GM08714 (cell line): Measurements from ENCODE around the gene PRICKLE1.

Source experiments
- H3K4me3 ChIP-seq: fragments of 200-500 bp; sonication (Bioruptor generic); 2 replicates; pipeline ENCODE4 v1.5.1; 2014; ENCODE audit warnings: mild to moderate bottlenecking, low read length, inconsistent platforms
- ZNF274 ChIP-seq: IDR thresholded peaks from 2 replicates; pipeline ENCODE4 v1.6.1; 2012; ENCODE audit warnings: mild to moderate bottlenecking, low read depth, low read length

The PRICKLE1 gene

DNA sequence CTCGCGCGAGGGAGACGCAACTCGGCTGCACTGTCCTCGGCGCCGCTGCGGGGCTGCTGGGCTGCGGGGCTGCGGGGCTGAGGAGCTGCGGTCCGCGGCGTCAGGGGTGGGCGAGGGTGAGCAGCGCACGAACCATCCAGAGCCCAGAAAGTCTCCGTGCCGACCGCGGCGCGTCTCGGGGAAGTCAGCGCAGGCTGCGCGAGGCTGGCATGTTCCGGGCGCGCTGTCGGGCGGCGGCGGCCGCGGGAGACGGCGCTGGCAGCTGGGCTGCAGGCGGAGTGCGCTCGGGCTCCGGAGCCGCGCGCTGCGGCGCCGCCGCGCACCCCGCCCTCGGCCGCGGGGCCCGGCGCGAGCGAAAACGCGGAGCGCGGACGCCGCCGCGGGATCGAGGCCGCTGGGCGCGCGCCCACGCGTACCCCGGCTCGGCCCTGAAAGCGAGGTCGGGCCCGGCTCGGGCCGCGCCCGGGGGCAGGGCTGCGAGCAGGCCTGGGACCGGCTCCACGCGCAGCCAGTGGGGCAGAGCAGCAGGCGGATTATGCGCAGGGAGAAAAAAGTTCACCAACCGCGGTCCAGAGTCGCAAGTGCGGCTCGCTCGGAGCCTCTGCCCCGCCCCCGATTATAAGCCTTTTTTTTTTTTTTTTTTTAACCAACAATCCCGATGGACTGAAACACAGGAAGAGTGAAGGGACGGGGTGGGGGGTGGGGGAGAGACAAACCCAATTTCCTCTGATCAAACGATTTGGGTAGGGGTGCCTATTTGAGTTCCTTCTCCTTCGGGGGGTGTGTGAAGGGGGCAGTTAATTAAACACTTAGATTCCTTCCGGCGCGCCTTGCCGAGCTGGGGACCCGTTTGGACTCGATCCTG lies at the start of gene PRICKLE1:
Gene PRICKLE1 (minus strand): TSS at position 282 of the 865 bp plus-strand sequence. CDS start 117,230 bp downstream, outside the sequence.
- H3K4me3 ChIP-seq: peak within 1 kb of the TSS; percentile 57
- no peak for TF ChIP-seq ZNF274

DNA sequence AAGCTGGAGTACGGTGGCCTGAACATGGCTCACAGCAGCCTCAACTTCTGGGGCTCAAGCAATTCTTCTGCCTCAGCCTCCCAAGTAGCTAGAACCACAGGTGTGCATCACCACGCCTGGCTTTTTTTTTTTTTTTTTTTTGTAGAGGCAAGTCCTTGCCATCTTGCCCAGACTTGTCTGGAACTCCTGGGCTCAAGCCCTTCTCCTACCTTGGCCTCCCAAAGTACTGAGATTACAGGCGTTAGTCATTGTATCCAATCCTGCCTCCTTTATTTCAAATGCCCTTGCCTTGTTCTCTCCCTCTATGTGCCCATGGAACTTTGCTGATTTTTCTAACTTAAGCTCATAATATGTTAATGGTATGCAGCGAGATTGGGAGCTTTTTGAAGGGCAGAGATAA lies 49.2 kb upstream of the PRICKLE1 start:
- TF ChIP-seq ZNF274: no peak
- H3K4me3 ChIP-seq: no peak overlapping the region

DNA sequence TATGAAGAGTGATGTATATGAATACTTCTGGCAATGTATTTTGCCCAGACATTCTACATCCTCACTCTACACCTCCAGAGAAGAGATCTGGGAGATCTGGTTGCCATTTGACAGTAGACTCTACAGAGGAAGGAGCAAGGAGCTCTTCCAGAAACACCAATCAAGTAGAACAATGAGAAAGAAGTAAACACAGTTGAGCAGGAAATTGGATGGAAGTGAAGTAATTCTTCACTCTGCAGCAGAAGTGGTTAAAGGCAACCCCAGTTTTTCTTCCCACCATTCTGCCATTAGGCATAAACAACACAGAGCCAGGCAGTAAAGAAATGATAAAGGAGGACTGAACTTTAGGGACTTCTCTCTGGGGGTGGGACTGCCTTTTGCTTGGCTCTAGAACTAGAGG lies 48.5 kb upstream of the PRICKLE1 start:
- no peak for TF ChIP-seq ZNF274
- H3K4me3 ChIP-seq: no peak overlapping the region

DNA sequence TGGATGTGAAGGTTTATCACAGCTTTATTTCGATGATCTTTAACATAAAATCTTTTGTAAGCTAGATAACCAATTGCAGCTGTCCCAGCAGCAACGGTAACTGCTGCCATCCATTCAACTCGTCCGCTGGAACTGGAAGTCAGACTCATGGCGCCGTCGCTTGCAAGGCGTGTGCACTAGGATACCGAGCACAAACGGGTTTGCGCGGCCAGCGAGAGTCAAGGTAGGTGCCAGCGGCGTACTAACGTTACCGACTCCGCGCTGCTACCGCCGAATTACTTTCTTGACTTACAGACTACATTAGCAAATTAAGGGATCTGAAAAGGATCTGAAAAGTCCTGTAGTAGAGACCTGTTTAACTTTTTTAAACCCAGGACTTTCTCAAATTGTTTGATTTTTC lies 47.4 kb upstream of the PRICKLE1 start:
- no peak for TF ChIP-seq ZNF274
- no peak overlapping the region for H3K4me3 ChIP-seq

DNA sequence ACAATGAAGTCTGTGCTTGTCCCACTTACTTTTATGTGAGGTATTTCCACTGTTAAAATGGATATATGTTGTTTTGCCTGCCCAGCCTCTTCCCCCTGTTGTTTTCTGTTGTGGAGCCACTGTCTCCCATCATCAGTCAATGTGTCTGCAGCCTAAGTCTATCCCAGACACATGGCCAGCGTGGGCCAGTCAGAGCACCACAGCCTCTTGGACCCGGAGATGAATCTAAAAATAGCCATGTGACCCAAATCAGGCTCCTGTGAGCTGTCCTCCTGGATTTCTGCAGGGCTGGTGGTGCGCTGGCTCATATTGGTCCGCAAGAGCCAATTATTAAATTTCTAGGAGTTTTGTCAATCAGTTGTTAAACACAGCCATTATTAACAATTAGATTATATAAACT lies 44.0 kb upstream of the PRICKLE1 start:
- TF ChIP-seq ZNF274: no peak
- no peak overlapping the region for H3K4me3 ChIP-seq

DNA sequence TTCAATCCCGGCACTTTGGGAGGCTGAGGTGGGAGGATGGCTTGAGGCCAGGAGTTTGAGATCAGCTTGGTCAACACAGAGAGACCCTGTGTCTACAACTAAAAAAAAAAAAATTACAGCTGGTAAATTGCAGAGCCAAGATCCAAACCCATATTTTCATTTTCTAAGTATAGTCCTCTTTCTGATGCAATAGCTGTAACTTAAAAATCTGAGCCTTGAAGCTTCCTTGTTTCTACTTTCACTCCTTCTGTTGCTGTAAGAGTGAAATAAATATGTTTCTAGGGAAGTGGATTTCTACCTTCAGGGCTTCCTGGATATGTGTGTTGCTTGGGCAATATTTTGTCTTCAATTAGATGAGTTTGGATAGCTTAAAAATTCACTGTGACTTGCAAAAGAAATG lies 42.0 kb upstream of the PRICKLE1 start:
- no peak for TF ChIP-seq ZNF274
- H3K4me3 ChIP-seq: no peak overlapping the region

DNA sequence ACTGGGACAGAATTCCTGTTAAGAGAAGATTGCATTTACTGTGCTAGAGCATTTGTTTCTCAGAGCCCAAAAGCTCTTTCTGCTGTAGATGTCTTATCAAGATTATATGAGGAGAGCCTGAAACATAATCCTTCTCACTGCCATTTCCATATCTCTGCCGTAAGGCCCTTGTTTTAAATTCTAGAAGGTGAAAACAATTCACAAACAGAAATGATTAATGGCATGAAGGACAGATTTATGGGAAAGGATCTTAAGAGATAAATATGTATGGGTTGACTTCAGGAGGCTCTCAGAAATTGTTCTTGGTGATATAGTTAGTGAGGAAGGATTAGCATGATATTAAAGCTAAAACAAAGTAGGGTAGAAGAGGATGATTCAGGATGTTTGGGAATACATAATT lies 40.8 kb upstream of the PRICKLE1 start:
- no peak for TF ChIP-seq ZNF274
- H3K4me3 ChIP-seq: no peak overlapping the region

DNA sequence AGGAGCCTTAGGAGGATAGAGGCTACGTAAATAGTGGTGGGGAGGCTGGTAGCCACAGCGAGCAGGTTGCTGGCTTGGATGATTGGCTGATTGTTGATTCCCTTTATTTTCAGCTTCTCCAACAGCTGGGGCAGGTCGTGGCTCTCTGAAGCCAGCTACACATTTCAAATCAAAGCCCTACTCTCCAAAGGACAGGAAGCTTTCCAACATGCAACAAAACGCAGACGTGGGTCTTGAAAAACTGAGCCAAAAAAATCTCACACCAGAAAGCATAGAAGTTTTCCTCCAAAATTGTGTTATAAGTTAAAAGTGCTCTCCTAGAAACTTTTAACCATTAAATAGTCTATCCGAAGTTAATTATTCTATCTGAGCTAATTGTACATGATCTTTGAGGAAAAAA lies 37.6 kb upstream of the PRICKLE1 start:
- no peak overlapping the region for H3K4me3 ChIP-seq
- no peak for TF ChIP-seq ZNF274

DNA sequence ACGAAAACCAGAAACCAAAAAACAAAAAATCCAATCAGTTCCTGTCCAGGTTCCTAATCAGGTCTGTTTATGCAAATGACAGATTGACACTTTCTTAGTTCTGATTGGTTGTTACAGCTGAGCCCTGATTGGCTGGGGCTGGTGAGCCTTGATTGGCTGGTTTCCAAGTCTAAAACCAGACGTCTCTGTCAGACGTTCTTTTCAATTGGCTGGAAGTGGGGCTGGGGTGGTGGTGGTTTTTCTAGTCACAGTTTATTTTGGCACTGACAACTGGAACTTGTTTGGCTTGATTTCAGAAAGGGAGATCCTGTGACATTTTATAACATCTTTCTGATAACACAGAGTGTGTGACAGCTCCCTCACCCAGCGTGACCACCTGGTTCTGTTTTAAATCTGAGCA lies 36.1 kb upstream of the PRICKLE1 start:
- H3K4me3 ChIP-seq: no peak overlapping the region
- TF ChIP-seq ZNF274: no peak

DNA sequence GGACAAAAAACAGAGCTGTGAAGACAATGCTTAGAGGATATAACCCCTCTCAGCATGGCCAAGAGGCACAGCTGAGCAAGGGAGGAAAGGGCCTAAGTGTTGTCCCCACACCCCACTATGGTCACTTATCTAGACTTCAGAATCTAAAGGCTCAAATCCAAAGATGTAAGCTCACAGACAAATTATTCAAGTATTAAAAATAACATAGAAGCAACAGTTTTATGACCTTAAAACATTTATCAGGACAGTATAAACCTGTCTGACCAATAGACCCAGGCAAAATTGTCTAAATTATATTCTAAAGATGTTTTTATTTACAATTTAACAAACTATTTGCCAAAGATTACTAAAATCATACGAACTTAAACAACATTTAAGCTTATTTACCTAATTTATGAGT lies 28.1 kb upstream of the PRICKLE1 start:
- no peak for TF ChIP-seq ZNF274
- no peak overlapping the region for H3K4me3 ChIP-seq

DNA sequence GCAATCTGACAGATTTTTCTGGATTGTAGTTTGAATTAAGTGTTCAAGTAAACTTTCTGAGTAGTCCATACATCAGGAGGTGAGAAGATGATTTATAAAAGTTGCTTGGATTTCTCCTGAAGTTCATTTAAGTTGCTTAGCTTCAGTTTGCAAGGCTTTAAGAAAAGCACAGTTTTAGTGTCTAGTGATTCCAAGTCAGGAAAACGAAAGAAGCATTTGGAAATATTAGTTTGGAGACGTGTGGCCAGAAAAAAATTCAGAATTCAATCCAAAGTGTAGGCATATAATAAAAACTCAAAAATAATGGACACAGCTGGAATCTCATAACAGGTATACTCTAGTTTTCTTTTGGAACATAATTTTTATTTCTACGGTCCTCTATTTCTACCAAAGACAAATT lies 25.5 kb upstream of the PRICKLE1 start:
- H3K4me3 ChIP-seq: no peak overlapping the region
- TF ChIP-seq ZNF274: no peak

DNA sequence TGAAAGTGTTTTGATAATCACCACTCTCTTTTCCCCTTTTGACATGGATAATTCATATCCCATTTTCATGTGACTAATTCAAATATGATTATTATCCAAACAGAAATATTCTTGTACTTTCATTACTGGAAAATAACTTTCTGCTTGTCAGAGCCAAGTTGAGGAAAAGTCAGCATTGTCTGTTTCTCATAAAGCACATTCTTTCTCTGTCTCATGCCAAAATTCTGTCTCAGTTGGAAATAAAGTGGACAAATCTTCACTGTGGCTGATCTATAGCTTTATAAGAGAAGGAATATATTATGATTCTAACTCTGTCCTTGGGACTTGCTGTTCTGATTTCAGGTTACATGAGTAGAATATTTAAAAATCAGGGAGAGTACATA lies 22.7 kb upstream of the PRICKLE1 start:
- no peak for TF ChIP-seq ZNF274
- H3K4me3 ChIP-seq: no peak overlapping the region

DNA sequence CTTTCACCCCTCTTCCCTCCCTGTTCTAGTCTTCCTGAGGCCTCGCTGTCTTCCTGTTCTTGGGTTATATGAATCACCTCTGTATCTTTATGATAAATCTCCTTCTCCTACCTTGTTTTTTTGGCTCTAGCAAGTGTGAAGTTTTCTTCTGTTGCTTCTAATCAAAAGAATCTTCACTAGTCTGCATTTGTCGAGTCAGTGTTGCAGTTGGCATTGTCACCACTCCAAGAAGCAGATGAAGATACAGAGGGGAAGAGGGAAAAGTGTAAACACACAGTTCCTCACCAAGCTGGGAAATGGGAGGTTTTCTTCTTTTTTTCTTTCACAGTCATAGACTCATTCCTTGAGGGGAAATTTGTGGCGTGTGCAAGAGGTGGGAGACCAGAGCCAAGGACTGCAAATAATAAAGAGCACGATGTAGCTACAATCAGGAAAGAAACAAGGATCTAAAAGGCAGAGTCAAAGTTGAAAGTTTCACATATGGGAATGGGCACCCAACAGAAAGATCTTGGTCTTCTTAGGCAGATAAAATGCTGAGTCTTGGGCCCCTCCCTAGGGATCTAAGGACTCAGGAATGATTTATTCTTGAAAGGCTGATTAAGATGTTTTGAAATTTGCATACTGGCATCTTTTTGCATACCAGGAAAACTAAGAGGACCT lies 22.2 kb upstream of the PRICKLE1 start:
- no peak overlapping the region for H3K4me3 ChIP-seq
- no peak for TF ChIP-seq ZNF274

DNA sequence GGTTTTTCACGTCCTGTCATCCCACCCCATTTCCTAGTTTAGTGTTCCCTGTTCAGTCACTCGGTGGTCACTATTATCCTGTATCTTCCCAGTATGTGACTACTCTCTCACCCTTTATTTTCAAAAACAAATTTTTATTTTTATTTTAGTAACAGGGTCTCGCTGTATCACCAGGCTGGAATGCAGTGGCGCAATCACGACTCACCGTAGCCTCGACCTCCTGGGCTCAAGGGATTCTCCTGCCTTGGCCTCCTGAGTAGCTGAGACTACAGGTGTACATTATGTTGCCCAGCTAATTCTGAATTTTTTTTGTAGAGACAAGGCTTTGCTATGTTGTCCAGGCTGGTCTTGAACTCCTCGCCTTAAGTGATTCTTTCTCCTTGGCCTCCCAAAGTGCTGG lies 20.1 kb upstream of the PRICKLE1 start:
- no peak overlapping the region for H3K4me3 ChIP-seq
- TF ChIP-seq ZNF274: no peak

DNA sequence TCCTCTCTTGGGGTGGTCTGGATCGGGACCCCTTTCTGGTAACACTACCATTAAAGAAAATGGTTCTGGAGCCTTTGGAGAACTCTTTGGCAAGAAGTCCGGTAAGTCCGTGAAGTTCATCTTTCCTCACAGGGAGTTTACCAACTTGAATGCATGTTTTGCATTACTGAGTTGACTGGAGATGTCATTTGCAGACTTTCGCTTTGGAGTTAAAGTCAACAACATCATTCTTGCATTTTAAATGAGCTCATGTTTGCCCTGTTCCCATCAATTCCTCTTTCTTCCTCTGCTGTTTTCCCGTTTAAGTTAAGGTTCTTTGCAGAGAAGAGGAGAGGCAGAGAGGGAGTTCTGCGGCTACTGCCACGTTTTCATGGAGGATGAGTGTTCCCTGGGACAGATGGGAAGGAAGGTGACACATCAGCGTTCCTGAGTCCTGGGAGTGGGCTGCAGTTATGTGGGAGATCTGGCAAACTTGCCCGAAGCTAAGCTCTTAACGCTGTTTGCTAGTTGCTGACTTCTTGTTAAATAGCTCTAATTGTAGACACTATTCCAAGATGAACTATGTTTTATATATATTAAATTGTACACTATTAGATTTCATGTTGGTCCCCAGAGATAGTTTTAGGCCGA lies 18.8 kb upstream of the PRICKLE1 start:
- H3K4me3 ChIP-seq: no peak overlapping the region
- no peak for TF ChIP-seq ZNF274
